ENCODE data around the gene AOC2. TPM values are rescaled to one million over a fixed set of nuclear protein-coding genes. Genes with fewer than 3 reads are reported as not detected.

Gene AOC2
- total and polyA plus RNA-seq, 2 of the 8 experiments (the other 6 are each of a cell fraction or from before 2014, with no cell fraction given) = 4.2 to 4.7 TPM

- Histone ChIP-seq H3K36me3 (ENCODE audit: control insufficient read depth in 2 of 4, insufficient read depth in 4 of 4, low read length in 3 of 4) (no peaks in the 10 kb centered on the region), H3K14ac (ENCODE audit: insufficient read length) (no peak overlapping the region), H3K4me1 (replicated peaks in 1 of 4; ENCODE audit: control insufficient read depth in 3 of 4, insufficient read depth in 4 of 4, low read length in 3 of 4) (peaks cover 3 to 5% (median 4%) of the 10 kb centered on the region in 4 experiments; a peak in 6 of 7 replicates), H2BK120ac (replicated peaks; ENCODE audit: low read depth, low read length) (no peak overlapping the region), H3K79me2 (ENCODE audit: control insufficient read depth in 1 of 2, insufficient read depth in 2 of 2, low read length in 2 of 2) (peaks cover 0 to 6% of the 10 kb centered on the region in 2 experiments; a peak in 2 of 4 replicates), H4K91ac (replicated peaks; ENCODE audit: insufficient read length, low read length) (no peak overlapping the region), H2BK12ac (ENCODE audit: low read depth, low read length) (no peak overlapping the region), H3K4me2 (ENCODE audit: insufficient read depth in 1 of 2, low read depth in 2 of 2, low read length in 2 of 2) (peak overlapping the region; percentile 85 to 95), H3K9me3 (ENCODE audit: insufficient read depth in 2 of 2, low read depth in 1 of 2, low read length in 1 of 2) (peaks cover 5 to 8% of the 10 kb centered on the region in 2 experiments; a peak in 3 of 4 replicates), H3K23ac (ENCODE audit: insufficient read length) (no peak overlapping the region), H3K4ac (replicated peaks; ENCODE audit: insufficient read length, low read depth, low read length) (no peak overlapping the region), H3K18ac (ENCODE audit: extremely low read depth, low read length) (no peak overlapping the region), H3K27ac (ENCODE audit: low read depth, low read length) (no peak overlapping the region), H2BK20ac (ENCODE audit: low read length) (no peak overlapping the region), H4K8ac (ENCODE audit: extremely low read depth, insufficient read depth, low read length) (no peak overlapping the region), H3K23me2 (ENCODE audit: low read depth, low read length) (no peaks in the 10 kb centered on the region), H2BK15ac (ENCODE audit: low read length) (no peak overlapping the region), H2AK5ac (ENCODE audit: low read depth, low read length) (no peak overlapping the region), H3K27me3 (replicated peaks in 1 of 4; ENCODE audit: control insufficient read depth in 3 of 4, extremely low read depth in 1 of 4, insufficient read depth in 3 of 4, low read length in 3 of 4) (peaks cover 0 to 11% (median 8%) of the 10 kb centered on the region in 4 experiments; a peak in 6 of 7 replicates), H3K4me3 (ENCODE audit: extremely low read depth in 1 of 4, insufficient read depth in 2 of 4, low read depth in 3 of 4, low read length in 4 of 4) (peak overlapping the region; percentile 90 to 100 (median 98)), H3K9ac (replicated peaks in 1 of 4; ENCODE audit: extremely low read depth in 1 of 4, low read depth in 3 of 4, low read length in 3 of 4) (peak overlapping the region in 3 of 4 experiments; percentile 89 to 93 (median 90); a peak in 3 of 7 replicates), H2BK5ac (ENCODE audit: low read depth, low read length) (no peak overlapping the region), H3K79me1 (ENCODE audit: low read depth, low read length) (no peaks in the 10 kb centered on the region; the same call in 1 of the 2 replicates), H2AFZ (ENCODE audit: low read length) (no peak overlapping the region), H3K56ac (replicated peaks; ENCODE audit: insufficient read length, low read depth, low read length) (no peak overlapping the region), H4K20me1 (replicated peaks in 1 of 2; ENCODE audit: control insufficient read depth in 1 of 2, insufficient read depth in 2 of 2, low read length in 2 of 2) (peaks cover 0 to 2% of the 10 kb centered on the region in 2 experiments), H4K5ac (ENCODE audit: insufficient read length, low read depth, low read length) (no peak overlapping the region)
- FAIRE-seq (no peak), DNase-seq (ENCODE audit: low read depth in 1 of 2, low spot score in 2 of 2) (no peak)
- CTCF ChIA-PET (ENCODE audit: partially characterized antibody) = interaction anchor here (0.8 to 2.1 kb wide), 10 partner anchors 20 to 219 kb away, joined by 3 to 7 read pairs (median 4); no protein-coding TSS in a partner anchor
- WGBS, 2 experiments (ENCODE audit: extremely low coverage in 1 of 2, insufficient coverage in 1 of 2, insufficient read length in 1 of 2, insufficient replicate concordance in 2 of 2, low coverage in 1 of 2, low lambda C conversion rate in 2 of 2, missing lambda C conversion rate in 1 of 2) = 89% methylated on average over 10 of the region's 10 CpGs; no CpG with 5 or more reads in 1 of the 2 experiments
- POLR2A ChIA-PET (ENCODE audit: partially characterized antibody) = interaction anchor here (0.5 to 3.1 kb wide), 9 partner anchors 8 to 248 kb away, joined by 3 to 17 read pairs (median 3); partner anchors contain the start of gene WNK4
- no peak for TF ChIP-seq SAP30 (IDR thresholded peaks at IDR 0.05; ENCODE audit: insufficient read depth, insufficient replicate concordance, low read length)
- no peak for TF ChIP-seq CHD2 (IDR thresholded peaks at IDR 0.05; ENCODE audit: low read length)
- no peak for TF ChIP-seq HDAC6 (IDR thresholded peaks at IDR 0.05; ENCODE audit: low read depth, low read length)
- TF ChIP-seq PHF8 (conservative IDR thresholded peaks at IDR 0.05; ENCODE audit: low read depth, low read length) = no peak
- TF ChIP-seq TAF7 (optimal IDR thresholded peaks at IDR 0.05; ENCODE audit: borderline replicate concordance, low read depth, low read length) = no peak
- no peak for TF ChIP-seq POLR2A (IDR thresholded peaks at IDR 0.05; ENCODE audit: control extremely low read depth in 1 of 2, low read depth in 2 of 2, low read length in 2 of 2)
- no peak for TF ChIP-seq ATF2 (IDR thresholded peaks at IDR 0.05; ENCODE audit: low read length)
- TF ChIP-seq ZNF274 (IDR thresholded peaks at IDR 0.05; ENCODE audit: borderline replicate concordance, extremely low read depth, low read length) = no peak
- TF ChIP-seq GTF2F1 (IDR thresholded peaks at IDR 0.05; ENCODE audit: borderline replicate concordance, low read depth, low read length) = no peak
Measured at GRCh38 chr17:42797067-42798007, 47.0 kb upstream of the AOC2 start.
